Gastroesophageal sphincter (tissue), 4 donors: ENCODE data around the gene MRPL27. TPM values are rescaled to one million over a fixed set of nuclear protein-coding genes. Genes with fewer than 3 reads are reported as not detected.

Experiments used
- ATAC-seq: fragments of 150-250 bp; one replicate; pipeline ENCODE4 v1.9.1; 2016; ENCODE audit warnings: mild to moderate bottlenecking, moderate library complexity
- H3K27ac ChIP-seq, 4 donors: fragments of 200-600 bp; sonication (generic) in 3 of 4; 1 replicate in 3 of 4; 2 replicates in 1 of 4; pipeline ENCODE4 v1.5.1; 2016 to 2019
- H3K27me3 ChIP-seq: fragments of 200-600 bp; sonication (generic); one replicate; pipeline ENCODE4 v1.5.1; 2019
- H3K36me3 ChIP-seq, 2 donors: fragments of 200-600 bp; sonication (generic); one replicate each; pipeline ENCODE4 v1.5.1; 2019; ENCODE audit warnings: control low read depth in 1 of 2
- H3K4me1 ChIP-seq, 3 donors: fragments of 200-600 bp; sonication (generic); 1 replicate in 2 of 3; 2 replicates in 1 of 3; pipeline ENCODE4 v1.5.1; 2016 to 2019; ENCODE audit warnings: control low read depth in 2 of 3
- H3K4me3 ChIP-seq, 2 donors: fragments of 200-600 bp; sonication (generic); one replicate each; pipeline ENCODE4 v1.5.1; 2019; ENCODE audit warnings: mild to moderate bottlenecking in 1 of 2, moderate library complexity in 1 of 2
- H3K9me3 ChIP-seq, 3 donors: fragments of 200-600 bp; sonication (generic); one replicate each; pipeline ENCODE4 v1.5.1; 2017 to 2019; ENCODE audit warnings: control low read depth in 2 of 3
- CTCF ChIP-seq, 4 experiments: fragments of 200-600 bp in 2 of 4; fragments of 450-650 bp in 2 of 4; sonication (generic) in 1 of 4; IDR thresholded peaks; one replicate each; pipeline ENCODE4 v1.5.1; 2017 to 2019; ENCODE audit warnings: antibody characterized with exemption in 4 of 4, mild to moderate bottlenecking in 2 of 4, moderate library complexity in 2 of 4
- EP300 ChIP-seq: sonication (generic); formaldehyde crosslinking; IDR thresholded peaks from one replicate; pipeline ENCODE4 v1.6.1; 2017; ENCODE audit warnings: antibody characterized with exemption, mild to moderate bottlenecking
- POLR2A ChIP-seq, 2 donors: fragments of 450-650 bp; IDR thresholded peaks; one replicate each; pipeline ENCODE4 v1.6.1; 2017; ENCODE audit warnings: antibody characterized with exemption in 2 of 2, mild to moderate bottlenecking in 2 of 2, moderate library complexity in 1 of 2
- POLR2AphosphoS5 ChIP-seq: sonication (generic); formaldehyde crosslinking; IDR thresholded peaks from one replicate; pipeline ENCODE4 v1.6.1; 2017; ENCODE audit warnings: antibody characterized with exemption
- WGBS, 2 donors: methylation state at CpG; one replicate each; pipeline ENCODE4 v1.1.5; 2018; ENCODE audit warnings: low coverage in 1 of 2; 5-methylcytosine and 5-hydroxymethylcytosine counted together
- total RNA-seq, 4 donors: library from RNA; depleted of rRNA; stranded (reverse); fragments of >200 nt; gene quantifications; one replicate each; pipeline ENCODE4 v1.1.0, GENCODE V29; 2016

Gene MRPL27
- total RNA-seq, 4 donors from 2014 or later: 40.3 to 62.1 (median 52.2) TPM

- Histone ChIP-seq H3K36me3 (peaks cover 0 to 78% of the 10 kb centered on the region in 2 donors), H3K4me1 (peaks cover 0 to 31% (median 17%) of the 10 kb centered on the region in 3 donors), H3K9me3 (no peaks in the 10 kb centered on the region), H3K27me3 (no peaks in the 10 kb centered on the region), H3K27ac (no peak overlapping the region), H3K4me3 (no peak overlapping the region)
- WGBS, 2 donors: 81 to 85% methylated on average over 4 to 6 of the region's 6 CpGs
- ATAC-seq: no peak
- TF ChIP-seq POLR2AphosphoS5 (no peak), POLR2A (IDR thresholded peaks at IDR 0.05) (no peak), EP300 (no peak), CTCF (IDR thresholded peaks at IDR 0.05) (no peak)
Observed at GRCh38 chr17:50392621-50393020, 19.6 kb upstream of the MRPL27 start.

- no peak for TF ChIP-seq POLR2A (IDR thresholded peaks at IDR 0.05)
- TF ChIP-seq POLR2AphosphoS5: no peak
- TF ChIP-seq CTCF (IDR thresholded peaks at IDR 0.05): no peak
- no peak for TF ChIP-seq EP300
- 87 to 96% methylated on average over 3 to 4 of the region's 6 CpGs for WGBS, 2 donors
- Histone ChIP-seq H3K27me3 (no peaks in the 10 kb centered on the region), H3K4me1 (peaks cover 0 to 5% (median 0%) of the 10 kb centered on the region in 3 donors), H3K36me3 (peaks cover 0 to 100% of the 10 kb centered on the region in 2 donors), H3K4me3 (no peak overlapping the region), H3K9me3 (no peaks in the 10 kb centered on the region), H3K27ac (no peak overlapping the region)
- no peak for ATAC-seq
Observed at GRCh38 chr17:50389534-50389933, 16.6 kb upstream of the MRPL27 start.

GRCh38 chr17:50388728-50389127, 15.7 kb upstream of the MRPL27 start:
- no peak overlapping the region for H3K4me3 ChIP-seq
- no peak for ATAC-seq
- H3K36me3 ChIP-seq: peaks cover 0 to 100% of the 10 kb centered on the region in 2 donors
- H3K27ac ChIP-seq: no peak overlapping the region
- 84 to 100% methylated on average over 1 to 2 of the region's 3 CpGs for WGBS, 2 donors
- no peaks in the 10 kb centered on the region for H3K9me3 ChIP-seq
- H3K4me1 ChIP-seq: no peaks in the 10 kb centered on the region
- TF ChIP-seq POLR2A (IDR thresholded peaks at IDR 0.05) (no peak), CTCF (IDR thresholded peaks at IDR 0.05) (no peak), POLR2AphosphoS5 (no peak), EP300 (no peak)
- no peaks in the 10 kb centered on the region for H3K27me3 ChIP-seq

GRCh38 chr17:50386510-50386909, 13.5 kb upstream of the MRPL27 start:
- no peak for ATAC-seq
- TF ChIP-seq EP300 (no peak), CTCF (IDR thresholded peaks at IDR 0.05) (no peak), POLR2AphosphoS5 (no peak), POLR2A (IDR thresholded peaks at IDR 0.05) (no peak)
- Histone ChIP-seq H3K27ac (no peak overlapping the region), H3K36me3 (peaks cover 0 to 100% of the 10 kb centered on the region in 2 donors), H3K27me3 (no peaks in the 10 kb centered on the region), H3K9me3 (no peaks in the 10 kb centered on the region), H3K4me1 (no peaks in the 10 kb centered on the region), H3K4me3 (no peak overlapping the region)
- WGBS, 2 donors: 50 to 80% methylated on average over 1 to 3 of the region's 3 CpGs

GRCh38 chr17:50382931-50383330, 9.9 kb upstream of the MRPL27 start:
- Histone ChIP-seq H3K27ac (no peak overlapping the region), H3K4me1 (no peaks in the 10 kb centered on the region), H3K27me3 (no peaks in the 10 kb centered on the region), H3K9me3 (no peaks in the 10 kb centered on the region), H3K4me3 (no peak overlapping the region), H3K36me3 (peaks cover 0 to 75% of the 10 kb centered on the region in 2 donors)
- ATAC-seq: no peak
- 100% methylated on average over 1 of the region's 12 CpGs; no CpG with 5 or more reads in 1 of the 2 donors for WGBS, 2 donors
- no peak for TF ChIP-seq POLR2A (IDR thresholded peaks at IDR 0.05)
- no peak for TF ChIP-seq EP300
